Measurements from ENCODE around the gene TIAM1.
A peak's percentile ranks its signal among the peaks of the same experiment; 100 is the strongest.

TIAM1 gene

DNA sequence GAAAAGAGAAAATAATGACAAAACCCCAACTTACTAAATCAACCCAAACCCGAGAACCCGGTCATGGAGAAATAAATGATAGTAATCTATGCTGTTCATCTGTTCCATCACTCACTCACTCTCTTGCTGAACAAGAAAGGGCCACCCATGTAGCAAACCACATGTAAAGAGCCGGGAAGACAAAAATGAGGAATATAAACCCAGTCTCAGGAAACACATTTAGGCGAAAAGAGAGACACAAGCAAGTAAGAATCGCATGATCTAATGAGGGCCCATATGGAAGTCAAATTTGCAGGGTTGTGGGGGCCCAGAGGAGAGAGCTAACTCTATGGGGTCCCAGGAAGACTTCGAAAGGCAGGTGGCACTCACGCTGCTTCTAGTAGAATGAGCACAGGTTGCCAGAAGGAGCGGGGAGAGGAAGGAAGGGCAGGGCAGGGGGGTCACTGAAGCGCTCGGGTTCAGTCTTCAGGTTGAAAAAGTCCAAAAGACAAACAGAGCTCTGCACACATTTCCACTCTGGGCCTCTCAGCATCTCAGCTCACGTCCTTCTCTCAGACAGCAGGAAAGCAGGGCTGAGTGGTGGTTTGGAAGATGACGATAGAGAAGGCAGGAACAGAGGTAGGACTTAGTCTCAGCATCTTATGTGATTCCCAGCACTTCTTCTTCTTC, 162.8 kb downstream of the TIAM1 start:
- Histone ChIP-seq H2AFZ (ENCODE audit: low read depth, low read length) (no peak overlapping the region), H3K27me3 (ENCODE audit: insufficient read depth, low read length, poor library complexity) (no peaks in the 10 kb centered on the region), H3K79me2 (ENCODE audit: insufficient read depth, low read length) (no peaks in the 10 kb centered on the region), H3K4me1 (ENCODE audit: insufficient read depth, low read length) (peaks cover 27% of the 10 kb centered on the region), H3K9me3 (ENCODE audit: insufficient read depth, low read length, severe bottlenecking) (no peaks in the 10 kb centered on the region), H4K20me1 (ENCODE audit: insufficient read depth, low read length) (no peaks in the 10 kb centered on the region), H3K27ac (ENCODE audit: low read length) (no peak overlapping the region), H3K36me3 (ENCODE audit: insufficient read depth, low read length) (peaks cover 3% of the 10 kb centered on the region; the same call in 1 of the 2 replicates), H3K4me2 (ENCODE audit: insufficient read depth, low read length) (no peak overlapping the region), H3K9ac (ENCODE audit: low read depth, low read length) (no peak overlapping the region), H3K4me3 (ENCODE audit: low read depth in 1 of 2, low read length in 2 of 2) (no peak overlapping the region)
- DNase-seq, result no peak
- TF ChIP-seq EZH2 (IDR thresholded peaks at IDR 0.05; ENCODE audit: borderline replicate concordance, low read depth, low read length, severe bottlenecking) (no peak), CTCF (IDR thresholded peaks at IDR 0.05; ENCODE audit: borderline replicate concordance, extremely low read depth, low read length, poor library complexity, severe bottlenecking) (no peak)
- no peak for ATAC-seq (ENCODE audit: insufficient read depth, low read depth)

- DNase-seq (peak; percentile 27), ATAC-seq (ENCODE audit: insufficient read depth, low read depth) (peak; percentile 71)
- Histone ChIP-seq H3K4me2 (ENCODE audit: insufficient read depth, low read length) (no peak overlapping the region), H3K27me3 (ENCODE audit: insufficient read depth, low read length, poor library complexity) (no peaks in the 10 kb centered on the region), H3K27ac (ENCODE audit: low read length) (no peak overlapping the region), H3K36me3 (ENCODE audit: insufficient read depth, low read length) (peaks cover 3% of the 10 kb centered on the region; the same call in 1 of the 2 replicates), H3K4me3 (ENCODE audit: low read depth in 1 of 2, low read length in 2 of 2) (no peak overlapping the region), H4K20me1 (ENCODE audit: insufficient read depth, low read length) (no peaks in the 10 kb centered on the region), H3K4me1 (ENCODE audit: insufficient read depth, low read length) (peaks cover 25% of the 10 kb centered on the region), H3K9ac (ENCODE audit: low read depth, low read length) (no peak overlapping the region), H3K9me3 (ENCODE audit: insufficient read depth, low read length, severe bottlenecking) (no peaks in the 10 kb centered on the region), H2AFZ (ENCODE audit: low read depth, low read length) (no peak overlapping the region), H3K79me2 (ENCODE audit: insufficient read depth, low read length) (no peaks in the 10 kb centered on the region)
- TF ChIP-seq EZH2 (IDR thresholded peaks at IDR 0.05; ENCODE audit: borderline replicate concordance, low read depth, low read length, severe bottlenecking) (no peak), CTCF (IDR thresholded peaks at IDR 0.05; ENCODE audit: borderline replicate concordance, extremely low read depth, low read length, poor library complexity, severe bottlenecking) (peak; percentile 76)
Observed at GRCh38 chr21:31180256-31181081, 163.6 kb downstream of the TIAM1 start.

GRCh38 chr21:31176725-31177124, 167.3 kb downstream of the TIAM1 start:
- ATAC-seq (ENCODE audit: insufficient read depth, low read depth), result no peak
- TF ChIP-seq CTCF (IDR thresholded peaks at IDR 0.05; ENCODE audit: borderline replicate concordance, extremely low read depth, low read length, poor library complexity, severe bottlenecking) (no peak), EZH2 (IDR thresholded peaks at IDR 0.05; ENCODE audit: borderline replicate concordance, low read depth, low read length, severe bottlenecking) (no peak)
- H3K9me3 ChIP-seq (ENCODE audit: insufficient read depth, low read length, severe bottlenecking), result no peaks in the 10 kb centered on the region
- H3K27me3 ChIP-seq (ENCODE audit: insufficient read depth, low read length, poor library complexity), result no peaks in the 10 kb centered on the region
- no peak overlapping the region for H3K27ac ChIP-seq (ENCODE audit: low read length)
- no peak for DNase-seq
- H3K4me3 ChIP-seq (ENCODE audit: low read depth in 1 of 2, low read length in 2 of 2), result no peak overlapping the region
- no peak overlapping the region for H3K4me2 ChIP-seq (ENCODE audit: insufficient read depth, low read length)
- no peaks in the 10 kb centered on the region for H4K20me1 ChIP-seq (ENCODE audit: insufficient read depth, low read length)
- H3K36me3 ChIP-seq (ENCODE audit: insufficient read depth, low read length), result no peaks in the 10 kb centered on the region
- H3K4me1 ChIP-seq (ENCODE audit: insufficient read depth, low read length), result peaks cover under 1% of the 10 kb centered on the region; the same call in 1 of the 2 replicates
- no peak overlapping the region for H3K9ac ChIP-seq (ENCODE audit: low read depth, low read length)
- H3K79me2 ChIP-seq (ENCODE audit: insufficient read depth, low read length), result no peaks in the 10 kb centered on the region
- no peak overlapping the region for H2AFZ ChIP-seq (ENCODE audit: low read depth, low read length)

All from DND-41 (cell line).